ENCODE measurements around the gene BCL2L1. TPM values are rescaled to one million over a fixed set of nuclear protein-coding genes. Genes with fewer than 3 reads are reported as not detected.

BCL2L1 gene
- total RNA-seq, 1 donor from 2014 or later, result 60.4 TPM

DNA sequence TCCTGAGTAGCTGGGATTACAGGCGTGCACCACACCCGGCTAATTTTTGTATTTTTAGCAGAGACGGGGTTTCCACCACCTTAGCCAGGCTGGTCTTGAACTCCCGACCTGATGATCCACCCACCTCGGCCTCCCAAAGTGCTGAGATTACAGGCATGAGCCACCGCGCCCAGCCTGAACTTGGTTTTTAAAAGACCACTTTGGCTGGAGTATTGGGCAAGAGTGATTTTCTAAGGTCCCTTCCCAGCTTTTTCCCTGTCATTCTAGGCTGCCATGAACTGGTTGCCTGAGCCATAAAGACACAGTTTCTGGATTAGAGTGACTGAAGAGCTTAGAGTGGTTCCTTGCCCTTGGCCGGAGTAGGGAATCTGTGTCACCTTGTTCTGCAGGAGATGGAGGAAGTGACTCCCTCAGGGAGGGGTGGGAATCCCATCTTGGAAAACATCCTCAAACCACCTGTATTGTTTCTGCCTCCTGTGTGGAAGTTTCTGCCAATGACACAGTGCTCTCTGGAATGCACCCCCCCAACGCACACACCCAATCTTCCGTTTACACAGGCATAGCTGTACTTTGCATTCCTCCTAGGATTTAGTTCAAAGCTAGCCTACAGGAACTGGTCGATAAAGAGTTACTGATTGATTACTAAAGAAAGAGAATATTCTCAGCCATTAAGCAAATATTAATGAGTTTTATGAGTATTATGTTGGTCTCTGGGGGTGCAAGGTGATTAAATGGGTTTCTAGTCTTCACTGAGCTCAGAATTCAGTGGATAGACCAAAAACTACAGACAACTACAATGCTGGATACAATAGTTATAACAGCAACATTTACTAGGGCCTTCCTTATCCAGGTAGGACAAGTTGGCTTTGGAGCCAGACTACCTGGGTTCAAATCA lies 18.2 kb downstream of the BCL2L1 start:
- ChIA-PET POLR2A (interaction anchor here (0.6 to 0.9 kb wide), 2 partner anchors 12 to 36 kb away, joined by 3 to 4 read pairs; no protein-coding TSS in a partner anchor), CTCF (interaction anchor here (0.6 to 1.2 kb wide), 2 partner anchors 43 to 217 kb away, joined by 3 read pairs; no protein-coding TSS in a partner anchor)
- Mint-ChIP-seq H3K4me3 (no peak overlapping the region), H3K27me3 (no peaks in the 10 kb centered on the region), H3K27ac (no peak overlapping the region), H3K4me1 (peaks cover 62% of the 10 kb centered on the region), H3K9me3 (no peaks in the 10 kb centered on the region), H3K36me3 (ENCODE audit: low read depth) (peaks cover 66% of the 10 kb centered on the region)
- no peak for ATAC-seq (ENCODE audit: low read depth)
- TF ChIP-seq, protein P1, sequence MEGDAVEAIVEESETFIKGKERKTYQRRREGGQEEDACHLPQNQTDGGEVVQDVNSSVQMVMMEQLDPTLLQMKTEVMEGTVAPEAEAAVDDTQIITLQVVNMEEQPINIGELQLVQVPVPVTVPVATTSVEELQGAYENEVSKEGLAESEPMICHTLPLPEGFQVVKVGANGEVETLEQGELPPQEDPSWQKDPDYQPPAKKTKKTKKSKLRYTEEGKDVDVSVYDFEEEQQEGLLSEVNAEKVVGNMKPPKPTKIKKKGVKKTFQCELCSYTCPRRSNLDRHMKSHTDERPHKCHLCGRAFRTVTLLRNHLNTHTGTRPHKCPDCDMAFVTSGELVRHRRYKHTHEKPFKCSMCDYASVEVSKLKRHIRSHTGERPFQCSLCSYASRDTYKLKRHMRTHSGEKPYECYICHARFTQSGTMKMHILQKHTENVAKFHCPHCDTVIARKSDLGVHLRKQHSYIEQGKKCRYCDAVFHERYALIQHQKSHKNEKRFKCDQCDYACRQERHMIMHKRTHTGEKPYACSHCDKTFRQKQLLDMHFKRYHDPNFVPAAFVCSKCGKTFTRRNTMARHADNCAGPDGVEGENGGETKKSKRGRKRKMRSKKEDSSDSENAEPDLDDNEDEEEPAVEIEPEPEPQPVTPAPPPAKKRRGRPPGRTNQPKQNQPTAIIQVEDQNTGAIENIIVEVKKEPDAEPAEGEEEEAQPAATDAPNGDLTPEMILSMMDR (IDR thresholded peaks at IDR 0.05), result no peak
- intact Hi-C loops (cut with micrococcal nuclease), result loop anchor here (1.0 kb wide), 1 partner anchor 13 kb away; no protein-coding TSS in a partner anchor
- no peak for DNase-seq

DNA sequence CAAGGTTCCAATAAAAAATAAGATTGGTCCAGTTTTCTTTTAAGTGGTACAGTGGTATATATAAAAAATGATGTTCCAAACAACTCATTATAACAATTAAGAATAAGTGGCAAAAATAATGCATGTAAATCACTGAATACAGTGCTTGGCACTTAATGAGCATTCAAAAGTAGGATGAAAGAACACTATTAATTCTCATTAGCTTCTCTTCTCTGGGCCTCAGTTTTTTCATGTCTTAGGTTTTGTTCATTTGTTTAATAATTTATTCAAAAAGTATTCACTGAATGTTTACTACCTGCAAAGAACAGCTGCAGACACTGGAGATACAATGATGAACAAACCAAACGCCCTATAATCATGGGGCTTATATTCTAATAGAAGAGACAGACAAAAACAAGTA lies 21.1 kb downstream of the BCL2L1 start:
- no peak for DNase-seq
- Mint-ChIP-seq H3K27ac (no peak overlapping the region), H3K4me1 (peaks cover 57% of the 10 kb centered on the region), H3K27me3 (no peaks in the 10 kb centered on the region), H3K9me3 (no peaks in the 10 kb centered on the region), H3K4me3 (no peak overlapping the region), H3K36me3 (ENCODE audit: low read depth) (peaks cover 59% of the 10 kb centered on the region)
- TF ChIP-seq, protein P1 (IDR thresholded peaks at IDR 0.05), result no peak
- intact Hi-C loops (cut with micrococcal nuclease), result no loop called here
- no peak for ATAC-seq (ENCODE audit: low read depth)
- ChIA-PET POLR2A (no interaction called here), CTCF (interaction anchor here (3.8 kb wide), 1 partner anchor 22 kb away, joined by 12 read pairs; no protein-coding TSS in a partner anchor)

DNA sequence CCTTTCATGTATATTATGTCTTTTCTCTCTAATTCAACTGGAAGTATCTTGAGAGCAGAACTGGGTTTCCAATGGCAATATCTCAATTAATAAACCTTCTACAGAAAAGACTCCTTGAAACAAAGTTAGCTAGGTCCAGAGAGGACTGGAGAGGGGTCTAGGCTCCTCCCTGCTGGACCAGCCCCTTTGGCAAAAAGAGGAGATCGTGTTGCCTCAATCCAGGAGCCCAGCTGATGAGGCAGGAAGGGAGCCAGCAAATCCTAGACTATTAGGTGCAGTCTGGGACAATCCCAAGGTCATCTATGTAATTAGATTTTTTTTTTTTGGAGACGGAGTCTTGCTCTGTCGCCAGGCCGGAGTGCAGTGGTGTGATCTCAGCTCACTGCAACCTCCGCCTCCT lies 21.9 kb downstream of the BCL2L1 start:
- Mint-ChIP-seq H3K9me3 (no peaks in the 10 kb centered on the region), H3K36me3 (ENCODE audit: low read depth) (peaks cover 57% of the 10 kb centered on the region), H3K27ac (no peak overlapping the region), H3K4me1 (peaks cover 50% of the 10 kb centered on the region), H3K27me3 (no peaks in the 10 kb centered on the region), H3K4me3 (no peak overlapping the region)
- ChIA-PET POLR2A (interaction anchor here (0.9 to 1.7 kb wide), 2 partner anchors 22 to 25 kb away, joined by 7 to 10 read pairs; partner anchors contain the start of gene BCL2L1), CTCF (interaction anchor here (1.1 to 3.8 kb wide), 3 partner anchors 23 to 131 kb away, joined by 3 to 20 read pairs (median 12); no protein-coding TSS in a partner anchor)
- ATAC-seq (ENCODE audit: low read depth) (no peak), DNase-seq (no peak)
- intact Hi-C loops (cut with micrococcal nuclease), result no loop called here
- TF ChIP-seq, protein P1 (IDR thresholded peaks at IDR 0.05), result no peak

DNA sequence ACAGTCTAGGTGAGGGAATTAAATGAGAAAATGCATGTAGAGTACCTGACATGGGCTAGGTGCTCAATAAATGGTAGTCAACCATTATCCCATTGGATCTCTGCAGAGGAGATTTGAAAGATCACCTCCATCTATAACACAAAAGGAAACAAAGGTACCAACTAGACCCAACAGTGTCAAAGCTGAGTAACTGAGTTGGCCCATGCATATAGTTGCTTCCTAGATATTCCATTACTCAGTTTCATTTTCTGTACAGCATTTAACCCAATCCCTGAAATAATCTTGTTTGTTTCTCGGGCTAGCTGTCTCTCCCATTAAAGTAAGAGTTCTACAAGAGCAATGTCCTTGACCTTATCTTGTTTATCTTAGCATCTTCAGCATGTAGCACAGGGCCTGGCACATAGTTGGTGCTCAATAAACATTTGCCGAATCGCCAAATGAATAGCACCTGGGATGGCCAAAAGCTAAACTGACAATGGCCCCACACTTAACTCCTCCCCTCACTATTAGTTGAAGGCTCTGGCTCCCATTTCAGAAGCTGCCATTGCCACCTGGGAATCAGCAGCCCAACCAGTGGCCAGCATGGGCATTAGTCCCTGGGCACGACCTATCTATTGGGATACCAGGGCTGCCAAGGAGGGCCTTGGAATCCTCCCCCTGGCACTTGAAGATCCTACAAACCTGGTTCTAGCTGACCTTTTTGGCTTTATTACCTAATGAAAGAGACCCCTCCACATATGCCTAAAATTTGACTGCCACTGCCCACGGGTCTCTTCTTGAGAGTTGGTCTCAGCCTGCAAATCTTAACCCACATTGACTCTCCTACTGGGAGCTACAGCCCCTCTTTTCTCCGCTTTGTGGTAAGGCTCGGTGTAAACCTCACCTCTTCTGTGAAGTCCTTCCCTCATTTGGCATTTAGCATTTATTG lies 22.6 kb downstream of the BCL2L1 start:
- no peaks in the 10 kb centered on the region for H3K27me3 Mint-ChIP-seq
- H3K9me3 Mint-ChIP-seq, result no peaks in the 10 kb centered on the region
- DNase-seq (no peak), ATAC-seq (ENCODE audit: low read depth) (no peak)
- ChIA-PET CTCF (interaction anchor here (1.1 to 3.8 kb wide), 4 partner anchors 24 to 130 kb away, joined by 3 to 20 read pairs (median 8); no protein-coding TSS in a partner anchor), POLR2A (interaction anchor here (0.9 to 1.7 kb wide), 3 partner anchors 18 to 24 kb away, joined by 5 to 10 read pairs (median 7); partner anchors contain the start of gene BCL2L1)
- peaks cover 56% of the 10 kb centered on the region for H3K36me3 Mint-ChIP-seq (ENCODE audit: low read depth)
- no peak overlapping the region for H3K27ac Mint-ChIP-seq
- no peak overlapping the region for H3K4me3 Mint-ChIP-seq
- peaks cover 45% of the 10 kb centered on the region for H3K4me1 Mint-ChIP-seq
- TF ChIP-seq, protein P1 (IDR thresholded peaks at IDR 0.05), result no peak
- intact Hi-C loops (cut with micrococcal nuclease), result no loop called here

All from activated B cell treated with CpG ODN at 0.5 μM for 24 hours (primary cell).